Urothelium cell line (cell line): ENCODE data around the gene SLC16A7.

ENCODE experiments used
- DNase-seq: peaks from one replicate; pipeline ENCODE4 v3.0.0; 2011; ENCODE audit warnings: low spot score, mixed read lengths
- FAIRE-seq: peaks from 2 replicates; lab custom pipeline; 2011; peaks lifted over from hg19 to GRCh38; lab: Jason Lieb, UNC

Gene SLC16A7

GRCh38 chr12:59660921-59661597 is 65.2 kb downstream of the SLC16A7 start:
- DNase-seq (no peak), FAIRE-seq (no peak)

GRCh38 chr12:59664495-59664894 is 68.7 kb downstream of the SLC16A7 start:
- DNase-seq (no peak), FAIRE-seq (no peak)

DNA sequence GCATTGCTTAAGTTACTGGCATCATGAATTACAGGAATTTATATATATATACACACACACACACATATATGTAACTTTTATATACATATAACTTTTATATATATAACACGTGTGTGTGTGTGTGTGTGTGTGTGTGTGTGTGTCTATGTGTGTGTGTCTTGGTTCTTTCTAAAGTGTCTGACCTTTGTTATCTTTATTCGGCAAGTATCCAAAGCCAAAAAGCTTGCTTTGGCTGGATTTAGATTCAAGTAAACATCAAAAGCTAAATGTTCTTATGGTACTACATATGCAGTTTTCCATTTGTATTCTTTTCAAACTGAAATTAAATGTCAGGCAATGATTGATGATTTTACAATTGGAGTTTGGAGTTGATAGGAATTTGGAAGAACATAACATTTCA is 69.9 kb downstream of the SLC16A7 start:
- DNase-seq (no peak), FAIRE-seq (no peak)

DNA sequence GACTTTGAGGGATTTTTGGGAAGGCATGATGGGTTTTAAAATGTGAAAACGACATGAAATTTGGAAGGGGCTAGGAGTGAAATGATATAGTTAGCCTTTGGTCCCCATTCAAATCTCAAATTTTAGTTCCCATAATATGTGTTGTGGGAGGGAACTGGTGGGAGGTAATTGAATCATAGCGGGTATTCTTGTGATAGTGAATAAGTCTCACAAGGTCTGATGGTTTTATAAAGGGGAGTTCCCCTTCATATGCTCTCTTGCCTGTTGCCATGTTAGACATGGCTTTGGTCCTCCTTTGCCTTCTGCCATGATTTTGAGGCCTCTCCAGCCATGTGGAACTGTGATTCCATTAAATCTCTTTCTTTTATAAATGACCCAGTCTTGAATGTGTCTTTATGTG is 72.8 kb downstream of the SLC16A7 start:
- DNase-seq (no peak), FAIRE-seq (no peak)

DNA sequence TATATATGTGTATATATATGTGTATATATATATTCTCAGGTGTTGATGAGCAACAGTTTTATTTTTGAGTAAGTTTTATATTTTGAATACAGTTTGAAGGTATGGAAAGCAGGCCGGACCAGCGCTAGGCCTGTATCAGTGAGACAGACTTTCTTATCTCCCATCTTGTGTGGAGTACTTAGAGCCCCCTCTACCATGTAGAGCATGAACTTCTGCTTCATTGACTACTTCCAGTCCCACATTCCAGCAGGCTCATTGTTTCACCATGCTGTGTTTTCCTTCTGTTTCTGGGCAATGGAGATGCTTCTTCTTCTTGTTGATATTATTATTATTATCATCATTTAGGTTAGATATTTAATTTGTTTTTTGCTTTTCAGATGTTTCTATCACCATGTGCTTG is 76.4 kb downstream of the SLC16A7 start:
- FAIRE-seq (no peak), DNase-seq (no peak)

DNA sequence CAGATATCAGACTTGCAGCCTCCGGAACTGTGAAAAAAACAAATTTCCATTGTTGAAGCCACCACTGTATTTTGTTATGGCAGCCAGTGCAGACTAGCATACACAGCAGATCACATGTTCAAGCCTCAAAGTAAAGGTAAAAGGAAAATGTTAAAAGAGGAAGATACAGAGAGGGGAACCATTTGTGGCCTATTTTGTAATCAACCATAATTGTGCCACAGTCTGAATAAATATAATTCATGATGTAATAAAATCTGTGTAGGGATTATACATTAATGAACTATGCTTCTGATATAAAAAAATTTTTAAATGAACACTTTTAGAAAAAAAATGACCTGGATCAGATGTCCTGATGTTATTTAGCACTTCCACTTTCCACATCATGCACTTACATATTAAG is 79.6 kb downstream of the SLC16A7 start:
- DNase-seq: no peak

DNA sequence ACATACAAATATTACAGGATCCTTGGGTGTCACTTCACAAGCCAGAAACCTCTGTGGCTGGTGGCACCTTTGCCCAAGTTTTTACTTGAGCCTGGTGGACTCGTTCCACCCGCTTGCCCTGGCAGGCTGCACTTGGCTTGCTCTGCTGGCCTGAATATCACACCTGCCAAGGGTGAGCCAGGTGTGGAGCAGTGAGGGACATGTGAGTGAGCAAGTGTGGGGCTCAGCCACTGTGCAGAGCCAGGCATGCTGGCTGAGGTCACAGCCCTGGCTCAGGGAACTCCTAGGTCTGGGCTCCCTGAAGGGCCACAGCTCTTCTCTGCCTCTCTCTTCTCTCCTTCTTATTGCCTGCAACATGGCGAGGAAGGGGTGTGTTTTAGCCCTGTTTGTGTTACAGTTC is 82.0 kb downstream of the SLC16A7 start:
- FAIRE-seq: no peak
- no peak for DNase-seq

More for the DNA sequence above, 79.6 kb downstream of the SLC16A7 start:
- no peak for FAIRE-seq

DNA sequence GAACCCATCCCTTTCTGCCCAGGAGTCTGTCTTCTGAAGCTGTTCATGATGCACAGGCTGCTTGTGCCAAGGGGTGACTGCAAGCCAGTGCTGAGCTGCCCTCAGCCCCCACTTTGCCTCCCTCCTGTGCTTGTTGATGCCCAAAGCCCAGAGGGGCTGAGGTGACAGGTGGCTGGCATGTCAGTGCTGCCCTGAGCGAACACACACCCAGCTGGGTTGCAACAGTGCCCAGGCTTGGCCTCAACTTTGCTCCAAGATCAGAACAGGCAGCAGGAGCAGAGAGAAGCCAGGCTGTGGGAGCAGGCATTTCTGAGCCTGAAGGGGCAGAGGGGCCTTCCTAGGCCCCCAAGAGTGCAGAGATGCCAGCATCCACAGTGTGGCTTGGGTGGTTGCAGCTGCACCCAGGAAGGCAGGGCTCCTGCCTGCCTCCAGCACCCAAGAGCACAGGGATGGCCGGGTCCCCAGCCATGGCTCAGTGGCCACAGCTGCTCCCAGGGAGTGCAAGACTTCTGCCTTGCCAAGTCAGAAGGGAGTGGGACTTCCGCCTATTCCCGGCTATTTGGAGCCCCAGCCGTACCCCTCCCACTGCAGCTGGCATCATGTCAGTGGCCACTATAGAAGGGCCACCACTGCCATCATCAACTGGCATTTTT is 83.1 kb downstream of the SLC16A7 start:
- FAIRE-seq: no peak
- no peak for DNase-seq

DNA sequence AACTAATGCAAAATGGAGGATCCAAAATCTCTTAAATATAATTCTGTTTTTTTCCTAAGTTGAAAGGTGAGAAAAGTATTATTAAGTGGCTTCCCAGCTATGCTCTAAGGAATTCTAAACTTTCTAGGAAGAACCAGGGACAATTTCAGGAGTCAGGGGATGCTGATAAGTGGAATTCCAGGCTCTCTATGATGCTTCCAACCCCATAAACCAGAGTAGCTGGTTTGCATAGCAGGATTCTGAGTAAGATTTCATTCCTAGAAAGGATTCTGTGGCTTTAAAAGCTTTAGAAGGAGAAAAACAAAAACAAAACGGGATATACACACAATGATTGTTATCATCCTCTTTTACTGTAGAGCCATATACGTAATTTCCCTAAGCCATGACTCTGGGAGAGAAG is 93.9 kb downstream of the SLC16A7 start:
- no peak for FAIRE-seq
- DNase-seq: no peak

DNA sequence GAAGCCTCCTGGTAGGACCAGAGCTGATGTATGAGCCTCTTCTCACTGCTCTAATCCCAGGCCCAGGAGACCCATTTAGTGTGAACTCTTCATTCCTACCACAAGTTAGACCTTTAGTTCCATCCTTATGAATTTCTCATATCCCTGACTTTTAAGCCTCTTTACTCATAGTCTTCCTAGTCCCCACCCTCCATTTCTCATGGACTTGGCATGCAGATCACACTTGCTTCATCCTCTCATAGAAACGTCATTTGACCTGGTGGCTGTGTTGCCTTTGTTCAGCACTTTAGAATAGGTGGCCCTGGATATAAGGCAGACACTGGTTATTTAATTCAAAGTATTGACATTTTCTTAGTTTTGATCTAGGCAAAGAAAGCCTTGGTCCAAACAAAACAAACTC is 99.5 kb downstream of the SLC16A7 start:
- DNase-seq: no peak
- FAIRE-seq: no peak

DNA sequence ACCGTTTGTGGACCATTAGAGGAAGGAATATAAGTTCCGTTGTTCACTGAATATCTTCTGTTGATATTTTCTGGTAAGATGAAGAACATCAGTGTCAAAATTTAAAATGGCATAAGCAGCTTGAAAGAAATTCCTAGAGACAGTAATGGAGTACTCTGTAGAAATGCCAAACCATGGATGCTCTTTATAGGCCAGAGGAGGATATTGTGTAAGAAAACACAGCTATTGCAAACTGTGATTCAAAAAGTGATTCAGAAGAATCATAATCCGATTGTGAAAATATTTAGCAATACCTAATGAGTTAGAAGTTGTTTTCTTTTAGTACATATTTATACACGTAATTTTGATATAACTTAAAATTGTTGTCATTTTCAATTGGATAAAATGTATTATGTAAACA is 102.8 kb downstream of the SLC16A7 start:
- FAIRE-seq (no peak), DNase-seq (no peak)

- no peak for FAIRE-seq
- DNase-seq: no peak
Measured at GRCh38 chr12:59699421-59700152, 103.8 kb downstream of the SLC16A7 start.

DNA sequence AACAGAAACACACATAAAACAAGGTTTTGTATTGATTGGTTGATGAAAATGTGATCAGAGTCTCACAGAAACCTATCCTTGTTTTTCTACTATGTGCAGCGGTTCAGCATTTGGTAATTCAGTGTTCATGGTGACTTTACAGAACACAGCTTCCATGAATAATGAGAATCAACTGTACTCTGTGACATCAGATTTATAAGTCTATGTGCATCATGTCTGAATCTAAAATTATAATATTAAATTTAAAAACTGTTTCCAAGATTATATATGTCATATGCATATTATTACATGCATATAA is 104.3 kb downstream of the SLC16A7 start:
- DNase-seq: no peak
- FAIRE-seq: no peak

GRCh38 chr12:59708064-59708463 is 112.2 kb downstream of the SLC16A7 start:
- FAIRE-seq (no peak), DNase-seq (peak; percentile 31)

GRCh38 chr12:59708484-59708883 is 112.7 kb downstream of the SLC16A7 start:
- no peak for DNase-seq
- FAIRE-seq: no peak

DNA sequence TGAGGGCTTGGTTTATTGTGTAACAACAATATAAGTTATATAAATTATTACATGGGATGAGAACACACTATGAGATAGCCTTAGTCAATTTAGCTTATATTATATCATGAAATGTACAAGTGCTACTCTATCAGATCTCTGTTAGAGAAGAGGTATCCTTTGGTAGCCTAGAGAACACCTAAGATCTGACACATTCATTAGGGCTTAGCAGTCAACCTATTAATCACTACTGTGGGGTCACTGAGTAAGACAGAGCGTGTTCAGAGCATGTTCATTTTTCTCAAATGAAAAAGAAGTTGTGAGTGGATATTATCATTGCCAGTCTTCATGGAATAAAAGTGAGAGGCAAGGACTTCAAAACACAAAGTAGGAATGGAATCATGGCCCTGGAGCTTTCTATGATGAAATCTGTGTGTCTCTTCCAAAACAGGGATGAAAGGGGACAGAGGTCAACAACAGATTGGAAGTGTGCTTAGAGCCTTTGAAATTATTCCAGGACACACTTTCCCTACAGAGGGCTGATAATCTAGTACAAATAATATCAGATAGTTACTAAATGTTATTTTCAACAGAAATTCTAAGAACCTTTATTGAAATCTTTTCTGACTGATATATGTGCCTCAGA is 114.3 kb downstream of the SLC16A7 start:
- DNase-seq: no peak
- FAIRE-seq: no peak

DNA sequence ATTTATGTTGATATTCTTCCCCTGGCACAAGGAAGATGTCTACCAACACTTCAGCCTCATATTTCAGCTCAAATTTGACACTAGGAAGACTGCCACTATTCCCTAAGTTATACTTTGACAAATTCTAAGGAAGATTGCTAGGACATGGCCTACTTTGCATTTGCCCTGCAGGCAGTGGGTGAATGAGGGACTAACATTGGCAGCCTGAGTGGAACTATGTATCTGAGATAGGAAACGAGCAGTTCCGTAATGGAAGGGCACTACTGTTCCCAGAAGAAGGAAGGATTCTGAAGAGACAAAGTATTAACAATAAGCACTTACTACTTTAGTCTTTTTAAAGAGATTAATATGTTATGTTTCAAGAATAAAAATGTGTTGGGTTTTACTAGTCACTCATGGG is 115.1 kb downstream of the SLC16A7 start:
- DNase-seq (no peak), FAIRE-seq (no peak)

DNA sequence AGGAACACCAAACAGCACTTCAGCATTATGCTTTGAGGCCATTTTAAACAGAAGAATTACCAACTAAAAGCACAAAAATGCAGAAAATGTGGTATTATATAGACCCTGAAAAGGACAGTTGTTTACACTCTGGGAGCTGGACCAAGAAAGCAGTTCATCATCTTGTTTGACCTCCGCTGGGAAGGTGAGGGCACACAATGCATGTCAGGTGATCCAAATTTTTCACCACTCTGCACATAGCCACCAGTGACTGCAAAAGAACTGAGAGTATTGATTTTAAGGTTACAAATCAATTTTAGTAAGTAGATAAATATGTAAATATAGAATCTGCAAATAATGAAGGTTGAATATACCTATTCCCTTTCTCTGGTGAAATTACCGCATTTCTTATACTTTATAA is 119.6 kb downstream of the SLC16A7 start:
- no peak for DNase-seq
- FAIRE-seq: no peak

DNA sequence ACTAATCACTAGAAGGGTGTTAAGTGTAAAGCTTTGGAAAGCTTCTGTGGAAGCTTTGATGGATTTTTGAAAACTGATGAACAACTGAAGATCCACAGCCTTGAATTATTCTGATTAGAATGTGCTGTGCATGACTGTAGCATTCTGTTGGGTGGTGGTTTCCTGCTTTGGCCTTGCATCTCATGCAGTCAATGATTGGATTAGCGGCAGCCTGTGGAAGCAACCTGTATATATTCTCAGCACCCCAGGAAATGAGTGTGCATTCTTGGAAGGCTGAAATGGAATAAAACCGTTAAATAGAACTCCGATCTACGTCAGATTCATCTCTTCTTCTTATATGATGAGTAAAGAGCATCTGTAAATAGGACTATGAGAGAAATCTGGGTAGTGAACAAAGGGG is 120.2 kb downstream of the SLC16A7 start:
- DNase-seq (no peak), FAIRE-seq (no peak)

DNA sequence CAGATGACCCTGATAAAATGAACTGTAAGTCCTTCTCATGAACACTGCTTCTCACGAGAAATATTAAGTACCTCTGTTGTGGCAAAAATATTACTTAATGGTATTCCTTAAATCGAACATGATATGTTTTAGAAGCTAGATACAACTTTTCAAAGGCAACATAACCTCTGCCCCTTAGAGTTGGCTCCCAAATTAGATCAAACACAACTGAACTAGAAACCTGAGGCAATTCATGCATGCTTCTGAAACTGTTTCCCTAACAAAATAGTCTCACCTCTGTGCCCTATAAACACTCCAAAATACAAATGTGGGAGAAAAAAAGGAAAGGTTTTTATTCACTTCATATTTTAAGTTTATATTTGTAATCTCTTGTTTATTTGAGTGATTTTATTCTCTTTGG is 121.6 kb downstream of the SLC16A7 start:
- no peak for DNase-seq
- FAIRE-seq: no peak

- FAIRE-seq (no peak), DNase-seq (no peak)
Measured at GRCh38 chr12:59719701-59720100, 123.9 kb downstream of the SLC16A7 start.

GRCh38 chr12:59723520-59723919 is 127.7 kb downstream of the SLC16A7 start:
- no peak for FAIRE-seq
- DNase-seq: no peak
